Vagina (tissue), 2 donors: ENCODE data around the gene CDC25A.

Experiments
- CTCF ChIP-seq, 3 experiments: fragments of 450-650 bp in 2 of 3; fragments of 200-600 bp in 1 of 3; sonication (generic) in 1 of 3; IDR thresholded peaks; one replicate each; pipeline ENCODE4 v1.5.1; 2017 to 2019; ENCODE audit warnings: antibody characterized with exemption in 3 of 3, mild to moderate bottlenecking in 2 of 3, moderate library complexity in 2 of 3
- POLR2A ChIP-seq, 2 donors: fragments of 450-650 bp; IDR thresholded peaks; one replicate each; pipeline ENCODE4 v1.6.1; 2017; ENCODE audit warnings: antibody characterized with exemption in 2 of 2, mild to moderate bottlenecking in 2 of 2, moderate library complexity in 2 of 2
- POLR2AphosphoS5 ChIP-seq, 2 donors: sonication (generic); formaldehyde crosslinking; IDR thresholded peaks; one replicate each; pipeline ENCODE4 v1.9.0; 2017; ENCODE audit warnings: antibody characterized with exemption in 2 of 2, mild to moderate bottlenecking in 2 of 2, low read depth in 1 of 2; ENCODE audit not compliant: insufficient read depth in 1 of 2

- TF ChIP-seq CTCF (IDR thresholded peaks at IDR 0.05) (peak in 2 of 3 experiments; percentile 3 to 52), POLR2A (IDR thresholded peaks at IDR 0.05) (no peak), POLR2AphosphoS5 (IDR thresholded peaks at IDR 0.05; ENCODE audit: insufficient read depth in 1 of 2, low read depth in 1 of 2) (no peak)
Observed at GRCh38 chr3:48232734-48233133, 44.5 kb upstream of the CDC25A start.
